ENCODE measurements around the gene ZNF322.
A peak's percentile ranks its signal among the peaks of the same experiment; 100 is the strongest.

Gene ZNF322

GRCh38 chr6:26593278-26594130 is 66.0 kb downstream of the ZNF322 start:
- peak overlapping the region; percentile 49 for H3K4me3 ChIP-seq (ENCODE audit: low read depth, low read length)

- no peak overlapping the region for H3K4me3 ChIP-seq (ENCODE audit: low read depth, low read length)
These were observed 66.9 kb downstream of the ZNF322 start for GRCh38 chr6:26592649-26593048.

GRCh38 chr6:26588965-26589364 is 70.6 kb downstream of the ZNF322 start:
- no peak overlapping the region for H3K4me3 ChIP-seq (ENCODE audit: low read depth, low read length)
